COLO668 (cell line): ENCODE results near the gene AIFM3.

Experiments used
- DNase-seq: peaks from one replicate; lab custom pipeline; 2025; ENCODE audit not compliant: unreplicated experiment; lab: John Stamatoyannopoulos, UW

AIFM3 gene

GRCh38 chr22:21022955-21023614 lies 56.0 kb downstream of the AIFM3 start:
- no peak for DNase-seq

- DNase-seq: no peak
Measured at GRCh38 chr22:21025266-21025665, 58.2 kb downstream of the AIFM3 start.

- no peak for DNase-seq
Measured at GRCh38 chr22:21025763-21026755, 59.0 kb downstream of the AIFM3 start.

- DNase-seq: no peak
Measured at GRCh38 chr22:21026783-21027692, 60.0 kb downstream of the AIFM3 start.

DNA sequence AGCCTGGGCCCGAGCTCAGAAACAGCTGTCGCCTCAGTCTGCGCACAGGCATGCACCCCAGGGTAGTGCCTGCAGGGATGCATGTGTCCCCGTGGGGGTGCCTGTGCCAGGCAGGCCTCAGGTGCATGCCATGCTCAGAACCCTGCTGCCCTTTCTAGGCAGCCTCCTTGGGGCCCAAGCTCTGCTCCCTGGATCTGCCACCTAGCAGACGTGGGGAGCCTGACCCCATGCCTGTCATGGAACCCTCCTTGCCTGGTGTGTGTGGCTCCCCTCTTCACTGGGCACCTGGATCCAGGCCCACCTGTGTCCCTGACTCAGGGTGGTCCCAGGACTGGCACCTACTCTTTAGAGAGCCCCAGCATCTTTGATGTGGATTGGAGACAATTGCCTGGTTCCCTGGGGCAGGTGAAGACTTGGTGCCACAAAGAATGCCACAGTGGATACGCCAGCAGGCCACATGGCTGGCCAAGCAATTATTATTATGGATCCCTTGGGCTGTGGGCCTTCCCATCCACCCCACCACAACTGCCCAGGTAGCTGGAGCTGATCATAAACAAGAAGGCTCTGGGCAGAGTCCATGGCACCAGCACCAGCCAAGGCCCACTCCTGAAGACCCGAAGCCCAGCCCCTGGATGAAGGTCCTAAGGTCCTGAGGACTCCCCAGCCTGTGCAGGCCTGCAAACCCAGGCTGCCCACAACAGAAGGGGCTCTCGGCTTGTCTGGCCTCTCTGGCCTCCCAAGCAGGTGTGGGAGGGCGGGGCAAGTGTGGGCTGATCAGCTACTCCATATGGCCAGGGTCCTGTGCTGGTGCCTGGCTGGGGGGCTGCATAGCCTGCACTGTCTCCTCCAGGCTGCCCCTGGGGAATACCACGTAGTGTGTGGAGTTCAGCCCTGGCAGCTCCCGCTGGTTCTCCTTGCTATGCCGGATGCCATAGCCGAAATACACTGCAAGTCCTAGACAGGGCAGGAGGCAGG lies 61.5 kb downstream of the AIFM3 start:
- no peak for DNase-seq

DNA sequence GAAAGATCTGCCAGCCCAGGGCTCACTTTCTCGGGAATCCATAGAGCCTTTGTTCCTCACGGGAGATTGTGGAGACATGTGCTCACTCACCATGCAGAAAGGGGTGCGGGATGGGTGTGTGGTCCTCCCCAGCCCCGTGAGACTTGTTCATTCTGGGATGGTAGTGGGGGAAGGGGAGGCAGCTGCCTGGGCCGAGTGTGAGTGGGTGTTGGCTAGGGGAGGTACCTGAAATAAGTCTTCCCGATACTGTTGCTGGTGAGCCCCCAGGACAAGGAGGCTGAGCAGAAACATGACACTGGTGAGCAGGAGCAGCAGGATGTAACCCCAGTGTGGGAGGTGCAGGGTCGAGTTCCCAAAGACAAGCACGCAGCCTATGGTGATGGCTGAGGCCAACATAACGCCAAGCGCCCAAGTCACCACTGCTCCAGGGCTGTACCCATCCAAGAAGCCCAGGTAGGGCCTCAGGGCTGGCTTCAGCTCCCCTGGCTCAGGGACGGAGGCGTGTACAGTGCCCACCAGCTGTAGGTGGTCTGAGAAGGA lies 62.5 kb downstream of the AIFM3 start:
- DNase-seq: no peak

- DNase-seq: no peak
Measured at GRCh38 chr22:21030032-21030431, 63.0 kb downstream of the AIFM3 start.
